Nephron progenitor cell (in vitro differentiated cells): ENCODE results near the gene PMM2.

Experiments used
- DNase-seq: peaks from one replicate; pipeline ENCODE4 v3.0.0; 2021
- H3K27ac Mint-ChIP-seq: 2 replicates; pipeline ENCODE4 v1.8.0; 2021; ENCODE audit warnings: mild to moderate bottlenecking, moderate library complexity, mixed read lengths
- H3K27me3 Mint-ChIP-seq: 2 replicates; pipeline ENCODE4 v1.8.0; 2021; ENCODE audit warnings: mild to moderate bottlenecking, low read depth, mixed read lengths; ENCODE audit not compliant: poor library complexity
- H3K36me3 Mint-ChIP-seq: 2 replicates; pipeline ENCODE4 v1.8.0; 2021; ENCODE audit warnings: low read depth, mixed read lengths
- H3K4me1 Mint-ChIP-seq: 2 replicates; pipeline ENCODE4 v1.8.0; 2021; ENCODE audit warnings: mixed read lengths
- H3K4me3 Mint-ChIP-seq: 2 replicates; pipeline ENCODE4 v1.8.0; 2021; ENCODE audit warnings: mild to moderate bottlenecking, moderate library complexity, mixed read lengths
- H3K9me3 Mint-ChIP-seq: 2 replicates; pipeline ENCODE4 v1.8.0; 2021; ENCODE audit warnings: mild to moderate bottlenecking, moderate library complexity, mixed read lengths
- CTCF ChIP-seq: fragments of 200-600 bp; sonication (generic); IDR thresholded peaks from 2 replicates; pipeline ENCODE4 v1.5.0; 2021; ENCODE audit warnings: antibody characterized with exemption

The PMM2 gene

GRCh38 chr16:8880839-8881510 is 83.3 kb downstream of the PMM2 start:
- DNase-seq = no peak
- peaks cover 18% of the 10 kb centered on the region for H3K4me1 Mint-ChIP-seq
- H3K36me3 Mint-ChIP-seq = no peaks in the 10 kb centered on the region
- H3K27ac Mint-ChIP-seq = no peak overlapping the region
- H3K9me3 Mint-ChIP-seq = no peaks in the 10 kb centered on the region
- TF ChIP-seq CTCF = no peak
- no peaks in the 10 kb centered on the region for H3K27me3 Mint-ChIP-seq
- no peak overlapping the region for H3K4me3 Mint-ChIP-seq

- TF ChIP-seq CTCF = no peak
- peaks cover 4% of the 10 kb centered on the region for H3K36me3 Mint-ChIP-seq
- H3K4me1 Mint-ChIP-seq = peaks cover 29% of the 10 kb centered on the region
- no peaks in the 10 kb centered on the region for H3K9me3 Mint-ChIP-seq
- no peak for DNase-seq
- no peak within 1 kb of the TSS for H3K4me3 Mint-ChIP-seq
- H3K27ac Mint-ChIP-seq = peak within 1 kb of the TSS; percentile 75
- H3K27me3 Mint-ChIP-seq = no peaks in the 10 kb centered on the region
Observed at GRCh38 chr16:8882041-8882617, 84.5 kb downstream of the PMM2 start, which contains the start of gene LITAFD. LITAFD (plus strand) TSS chr16:8882351; CDS start chr16:8884356, 2,005 bp downstream.

- Mint-ChIP-seq H3K4me3 (no peak overlapping the region), H3K9me3 (no peaks in the 10 kb centered on the region), H3K27me3 (no peaks in the 10 kb centered on the region), H3K4me1 (peaks cover 35% of the 10 kb centered on the region), H3K27ac (peak overlapping the region; percentile 75), H3K36me3 (peaks cover 9% of the 10 kb centered on the region)
- TF ChIP-seq CTCF = no peak
- DNase-seq = no peak
Observed at GRCh38 chr16:8882725-8883377, 85.2 kb downstream of the PMM2 start.

- Mint-ChIP-seq H3K36me3 (peaks cover 20% of the 10 kb centered on the region), H3K9me3 (no peaks in the 10 kb centered on the region), H3K4me1 (peaks cover 46% of the 10 kb centered on the region), H3K27me3 (no peaks in the 10 kb centered on the region), H3K4me3 (no peak overlapping the region), H3K27ac (peak overlapping the region; percentile 81)
- no peak for DNase-seq
- no peak for TF ChIP-seq CTCF
Observed at GRCh38 chr16:8885674-8886592, 88.3 kb downstream of the PMM2 start.

- Mint-ChIP-seq H3K27me3 (no peaks in the 10 kb centered on the region), H3K36me3 (peaks cover 28% of the 10 kb centered on the region), H3K4me3 (no peak overlapping the region), H3K9me3 (no peaks in the 10 kb centered on the region), H3K4me1 (peaks cover 53% of the 10 kb centered on the region), H3K27ac (peak overlapping the region; percentile 84)
- no peak for DNase-seq
- no peak for TF ChIP-seq CTCF
Observed at GRCh38 chr16:8886593-8887430, 89.2 kb downstream of the PMM2 start.
